Fibroblast of skin of abdomen (primary cell): ENCODE data around the gene VTI1A.

Source experiments
- DNase-seq: peaks from one replicate; pipeline ENCODE4 v3.0.0-alpha.2; 2013

VTI1A gene

DNA sequence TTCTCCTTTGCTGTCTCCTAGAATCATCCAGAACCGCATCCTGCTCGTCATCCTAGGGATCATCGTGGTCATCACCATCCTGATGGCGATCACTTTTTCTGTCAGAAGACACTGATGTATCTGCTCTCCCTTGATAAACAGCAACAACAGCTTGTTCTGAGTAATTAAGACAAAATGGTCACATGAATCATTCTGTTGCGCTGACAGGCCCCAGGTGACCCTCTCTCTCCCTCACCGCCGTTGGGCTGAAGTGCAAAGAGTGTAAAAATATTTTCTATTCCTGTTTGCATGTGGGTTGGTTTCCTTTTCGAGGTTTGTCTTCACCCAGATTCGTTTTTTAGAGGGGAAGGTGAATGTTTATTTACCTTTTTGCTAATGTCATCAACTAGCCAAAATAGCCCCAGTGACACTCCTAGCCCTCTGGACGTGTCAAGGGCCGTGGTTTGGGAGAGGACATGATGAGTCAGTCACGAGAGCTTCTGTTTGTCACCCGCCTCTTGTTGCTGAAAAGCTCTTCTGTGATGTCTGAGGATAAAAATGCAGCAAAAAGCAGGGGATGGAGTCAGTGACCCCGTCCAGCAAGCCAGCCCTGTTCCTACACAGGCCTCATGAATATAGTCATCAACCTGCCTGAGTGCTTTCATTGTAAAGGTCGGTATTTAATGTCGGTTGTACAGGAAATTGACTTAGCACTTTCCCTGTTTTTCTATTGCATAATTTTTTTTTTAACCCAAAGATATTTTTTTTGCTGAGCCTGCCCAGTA is 368.4 kb downstream of the VTI1A start:
- DNase-seq, result peak; percentile 50

DNA sequence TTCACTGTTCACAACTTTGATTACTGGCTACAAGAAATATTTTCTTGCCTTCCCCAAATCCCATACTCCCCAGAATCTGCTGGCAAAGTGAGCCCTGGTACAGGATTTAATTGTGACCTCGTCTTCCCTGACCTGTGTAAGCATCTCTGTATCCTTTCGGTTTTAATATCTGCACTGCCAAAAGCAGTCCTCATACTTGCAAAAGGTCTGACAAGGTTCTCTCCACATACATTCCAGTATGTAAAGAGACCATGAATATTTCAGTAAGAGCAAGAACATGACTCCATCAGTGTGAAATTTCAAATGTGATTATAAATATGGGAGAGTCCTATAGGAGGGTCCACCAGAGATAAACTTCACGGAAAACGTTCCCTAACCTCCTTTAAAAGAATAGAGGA is 369.0 kb downstream of the VTI1A start:
- DNase-seq, result no peak

GRCh38 chr10:112816891-112817290 is 369.9 kb downstream of the VTI1A start:
- DNase-seq, result no peak

GRCh38 chr10:112817981-112818777 is 371.2 kb downstream of the VTI1A start:
- no peak for DNase-seq

- no peak for DNase-seq
These were observed 372.2 kb downstream of the VTI1A start for GRCh38 chr10:112819231-112819630.

GRCh38 chr10:112820320-112820719 is 373.3 kb downstream of the VTI1A start:
- DNase-seq, result no peak

- DNase-seq, result no peak
These were observed 374.0 kb downstream of the VTI1A start for GRCh38 chr10:112821038-112821437.

DNA sequence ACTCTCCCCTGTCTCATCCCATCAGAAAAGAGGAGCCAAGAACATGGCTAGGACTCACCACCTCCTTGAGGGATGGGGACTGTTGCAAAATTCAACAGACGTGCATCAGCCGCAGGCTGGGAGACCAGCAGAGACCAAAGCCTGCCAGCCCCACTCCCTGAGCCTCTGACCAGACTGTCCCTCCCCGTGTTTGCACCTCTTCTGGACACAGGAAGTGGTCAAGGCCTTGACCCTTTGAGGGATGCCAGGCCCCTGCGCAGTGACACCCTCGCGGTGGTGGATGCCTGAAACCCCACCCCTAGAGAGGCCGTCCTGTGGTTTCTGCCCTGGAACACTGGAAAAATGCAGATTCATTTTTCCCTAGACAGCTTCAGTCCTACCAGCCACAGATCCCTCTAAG is 374.6 kb downstream of the VTI1A start:
- no peak for DNase-seq

DNA sequence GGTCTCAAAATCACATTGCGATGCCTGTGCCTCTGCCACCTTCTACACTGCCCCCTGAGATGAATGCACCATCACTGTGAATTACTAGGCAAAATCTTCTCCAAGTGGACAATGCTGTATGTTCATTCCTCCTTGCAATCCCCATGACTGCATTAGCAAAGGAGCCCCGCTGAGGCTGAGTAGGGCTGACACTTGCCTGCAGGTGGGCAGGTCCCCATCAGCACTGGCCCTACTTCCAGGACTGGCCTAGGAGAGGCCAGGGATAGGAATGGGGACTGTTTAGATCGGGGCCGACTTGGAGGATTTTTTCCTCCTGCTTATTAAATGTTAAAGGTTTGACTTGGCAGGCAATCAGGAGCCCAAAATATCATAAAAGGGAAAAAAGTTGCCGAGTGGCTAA is 376.0 kb downstream of the VTI1A start:
- DNase-seq, result no peak

DNA sequence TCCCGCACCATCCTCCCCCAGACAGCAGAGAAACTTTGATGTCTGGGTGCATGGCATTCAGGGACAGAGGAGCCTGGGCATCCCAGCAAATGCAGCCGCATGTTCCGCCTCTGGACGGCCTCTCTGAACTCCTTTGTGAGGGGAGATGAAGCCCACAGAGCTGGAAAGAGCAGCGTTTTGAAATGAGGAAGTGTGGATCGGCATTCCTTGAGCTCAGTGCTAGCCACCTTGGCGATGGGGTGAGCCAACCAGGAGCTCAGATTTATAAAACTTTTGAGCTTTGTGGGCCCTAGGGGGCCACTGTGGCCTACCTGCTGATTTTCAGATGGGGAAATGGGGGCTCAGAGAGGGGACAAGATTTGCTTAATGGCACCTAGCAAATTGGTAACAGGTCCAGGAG is 376.6 kb downstream of the VTI1A start:
- no peak for DNase-seq

- no peak for DNase-seq
These were observed 379.1 kb downstream of the VTI1A start for GRCh38 chr10:112826018-112826697.

DNA sequence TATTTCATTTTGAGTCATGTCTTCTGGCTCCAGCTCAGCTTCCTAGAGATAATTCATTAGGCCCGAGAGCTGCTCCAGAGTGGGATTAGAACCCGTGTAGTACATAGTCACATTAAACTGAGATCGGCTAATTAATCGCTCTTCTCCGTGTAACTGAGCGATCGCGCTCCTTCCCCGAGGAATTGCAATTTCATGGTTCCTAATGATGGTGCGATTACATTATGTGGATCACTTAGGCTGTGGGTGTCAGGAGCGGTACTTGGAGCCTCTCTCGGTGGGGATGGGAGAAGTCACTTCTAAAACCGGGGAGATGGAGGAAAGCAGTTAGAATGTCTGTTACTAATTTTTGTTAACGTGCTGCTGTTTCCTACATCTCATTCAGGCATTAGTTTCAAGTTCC is 380.1 kb downstream of the VTI1A start:
- no peak for DNase-seq

- DNase-seq, result no peak
These were observed 380.9 kb downstream of the VTI1A start for GRCh38 chr10:112827951-112828350.

- DNase-seq, result no peak
These were observed 384.8 kb downstream of the VTI1A start for GRCh38 chr10:112831859-112832258.

GRCh38 chr10:112832361-112832878 is 385.4 kb downstream of the VTI1A start:
- DNase-seq, result peak; percentile 16

DNA sequence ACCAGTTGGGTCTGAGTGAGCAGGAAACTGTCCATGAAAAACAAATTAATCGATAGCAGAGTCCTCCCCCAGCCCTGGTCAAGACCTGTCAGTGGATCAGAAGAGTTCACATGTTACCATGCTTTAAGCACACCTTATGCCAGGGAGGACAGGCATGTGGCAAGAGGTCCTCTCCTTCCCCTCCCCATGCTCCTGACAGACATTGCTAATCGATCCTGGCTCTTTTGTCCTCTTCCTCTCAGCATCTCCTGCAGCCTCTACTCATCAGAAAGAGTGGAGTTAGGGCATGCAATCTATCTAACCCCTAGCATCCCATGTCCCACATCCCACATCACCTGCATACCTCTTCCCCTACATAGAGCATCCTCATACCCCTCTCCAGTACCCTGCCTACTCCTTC is 385.9 kb downstream of the VTI1A start:
- no peak for DNase-seq

- no peak for DNase-seq
These were observed 387.8 kb downstream of the VTI1A start for GRCh38 chr10:112834751-112835181.

GRCh38 chr10:112835217-112835715 is 388.3 kb downstream of the VTI1A start:
- no peak for DNase-seq

GRCh38 chr10:112835944-112836451 is 389.0 kb downstream of the VTI1A start:
- DNase-seq, result no peak

- no peak for DNase-seq
These were observed 391.9 kb downstream of the VTI1A start for GRCh38 chr10:112838784-112839481.

DNA sequence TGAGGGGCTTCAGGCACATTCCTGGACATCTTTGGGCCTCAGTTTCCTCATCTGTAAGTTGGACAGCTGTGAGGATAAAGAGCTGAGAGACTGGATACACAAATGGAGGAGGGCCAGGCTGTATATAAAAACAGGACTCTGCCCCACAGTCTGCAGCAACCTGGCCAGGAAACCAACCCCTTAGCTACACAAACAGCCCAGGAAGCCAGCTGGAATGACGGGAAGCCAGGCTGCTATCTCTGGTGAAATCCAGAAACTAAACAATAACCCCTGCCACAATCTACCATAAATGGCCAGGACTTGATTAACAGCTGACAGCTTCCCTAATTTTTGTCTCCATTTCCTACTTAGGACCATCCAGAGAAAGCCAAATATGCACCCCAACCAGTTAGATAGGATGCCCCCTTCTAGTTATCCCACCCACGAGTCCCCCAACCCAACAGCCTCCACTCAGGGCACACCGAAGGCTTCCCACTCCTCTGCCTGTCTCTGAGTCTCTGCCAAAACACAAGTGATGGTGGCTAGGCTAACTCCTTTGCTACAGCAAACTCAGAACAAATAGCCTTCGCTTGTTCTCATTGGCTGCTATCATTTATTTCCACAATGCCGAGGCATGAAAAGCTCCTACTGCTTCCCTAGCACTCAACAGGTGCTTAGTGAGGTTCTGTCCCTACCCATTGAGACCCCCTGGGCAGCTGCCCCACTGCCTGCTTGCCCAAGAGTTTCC is 393.1 kb downstream of the VTI1A start:
- DNase-seq, result no peak
